Skeletal muscle tissue (tissue), 4 donors: Measurements from ENCODE around the gene FRMD1. TPM values are rescaled to one million over a fixed set of nuclear protein-coding genes. Genes with fewer than 3 reads are reported as not detected.
A peak's percentile ranks its signal among the peaks of the same experiment; 100 is the strongest.

ENCODE experiments used
- H3K27ac ChIP-seq: one replicate; pipeline ENCODE4 v1.7.0; 2013; ENCODE audit warnings: mild to moderate bottlenecking, low read depth, low read length, inconsistent platforms
- H3K27me3 ChIP-seq, 3 donors: one replicate each; pipeline ENCODE4 v1.7.0; 2013; ENCODE audit warnings: low read length in 3 of 3; ENCODE audit not compliant: control insufficient read depth in 3 of 3, insufficient read depth in 3 of 3
- H3K36me3 ChIP-seq, 3 donors: one replicate each; pipeline ENCODE4 v1.7.0; 2013; ENCODE audit warnings: low read length in 3 of 3; ENCODE audit not compliant: control insufficient read depth in 3 of 3, insufficient read depth in 3 of 3
- H3K4me1 ChIP-seq, 3 donors: one replicate each; pipeline ENCODE4 v1.7.0; 2013; ENCODE audit warnings: low read length in 3 of 3, mild to moderate bottlenecking in 3 of 3; ENCODE audit not compliant: control insufficient read depth in 3 of 3, insufficient read depth in 3 of 3
- H3K4me3 ChIP-seq, 3 donors: one replicate each; pipeline ENCODE4 v1.7.0; 2013; ENCODE audit warnings: low read length in 3 of 3
- H3K9ac ChIP-seq, 3 donors: one replicate each; pipeline ENCODE4 v1.7.0; 2013; ENCODE audit warnings: low read length in 3 of 3, mild to moderate bottlenecking in 3 of 3, moderate library complexity in 2 of 3, low read depth in 1 of 3
- H3K9me3 ChIP-seq, 3 donors: one replicate each; pipeline ENCODE4 v1.7.0; 2013; ENCODE audit warnings: low read length in 3 of 3; ENCODE audit not compliant: control insufficient read depth in 3 of 3
- total RNA-seq: library from RNA; depleted of rRNA; stranded (reverse); fragments of >200 nt; gene quantifications from one replicate; pipeline ENCODE4 v1.2.3, GENCODE V29; 2014
- donor health status: Osteomylitis.

Gene FRMD1
- total RNA-seq, 1 donor from 2014 or later, result not detected

DNA sequence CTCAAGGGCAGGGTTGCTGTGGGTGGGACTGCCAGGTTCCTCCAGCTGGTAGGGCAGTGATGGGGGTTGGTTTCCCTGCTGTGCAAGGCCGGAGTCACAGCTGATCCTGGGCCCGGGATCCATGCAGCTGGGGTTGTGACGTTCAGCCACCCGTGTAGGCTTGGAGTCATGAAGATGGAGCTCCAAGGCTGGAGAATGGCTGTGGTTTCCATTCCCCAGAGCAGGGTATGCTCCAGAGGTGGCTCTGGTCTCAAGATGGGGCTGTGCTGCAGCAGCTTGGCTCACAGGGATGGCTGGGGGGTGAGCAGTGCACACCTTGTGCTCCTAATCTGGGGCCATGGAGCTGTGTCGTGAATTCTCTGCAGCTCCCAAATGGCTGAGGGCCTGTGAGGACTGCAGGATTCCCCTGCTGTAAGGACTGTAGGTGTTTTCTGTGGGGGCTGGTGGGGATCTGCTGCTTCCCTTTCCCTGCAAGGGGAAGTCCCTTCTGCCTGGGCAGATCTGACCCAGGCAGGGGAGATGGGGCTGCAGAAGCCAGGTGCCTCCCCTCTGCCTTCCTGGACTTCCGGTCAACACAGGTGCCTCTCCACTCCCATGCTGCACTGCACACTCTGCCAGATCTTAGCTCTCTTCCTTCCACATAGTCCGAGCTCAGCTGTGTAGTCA is 65.6 kb downstream of the FRMD1 start:
- H3K9me3 ChIP-seq, result peaks cover 0 to 8% (median 0%) of the 10 kb centered on the region in 3 donors
- no peak overlapping the region for H3K9ac ChIP-seq
- H3K36me3 ChIP-seq, result no peaks in the 10 kb centered on the region
- peaks cover 2 to 12% (median 11%) of the 10 kb centered on the region in 3 donors for H3K27me3 ChIP-seq
- H3K4me1 ChIP-seq, result peaks cover 0 to 10% (median 0%) of the 10 kb centered on the region in 3 donors
- no peak overlapping the region for H3K4me3 ChIP-seq
- no peak overlapping the region for H3K27ac ChIP-seq

DNA sequence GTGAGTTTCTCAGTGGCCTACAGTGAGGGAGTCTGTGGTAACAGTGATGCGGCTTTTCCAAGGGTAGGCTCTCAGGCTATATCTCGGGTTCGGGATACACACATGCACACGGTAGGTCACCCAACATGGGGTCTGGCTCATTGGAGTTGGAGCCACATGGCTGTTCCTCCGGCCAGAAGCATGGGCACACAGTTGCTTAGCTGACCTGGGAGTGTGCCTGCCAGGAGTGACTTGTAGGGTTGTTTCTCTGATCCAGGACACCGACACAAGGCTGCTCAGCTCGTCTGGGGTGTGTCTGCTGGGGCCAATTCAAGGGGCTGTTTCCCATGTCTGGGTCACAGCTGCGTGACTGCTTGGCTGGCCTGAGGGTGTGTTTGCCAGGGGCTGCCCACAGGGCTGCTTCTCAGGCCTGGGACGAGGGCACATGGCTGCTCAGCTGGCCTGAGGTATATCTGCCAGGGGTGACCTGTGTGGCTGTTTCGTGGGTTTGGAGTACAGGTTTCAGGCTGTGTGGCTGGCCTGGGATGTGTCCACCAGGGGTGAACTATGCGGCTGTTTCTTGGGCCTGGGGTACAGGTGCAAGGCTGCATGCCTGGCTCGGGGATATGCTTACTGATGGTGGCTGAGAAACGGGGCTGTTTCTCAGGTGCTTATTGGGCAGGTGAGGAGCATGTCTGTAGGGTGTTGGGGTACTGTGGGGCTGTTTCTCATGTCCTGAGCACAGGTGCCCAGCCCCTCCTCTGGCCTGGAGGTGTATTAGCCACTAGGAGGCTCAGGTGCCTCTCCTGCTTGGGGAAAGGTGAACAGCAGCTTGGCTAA is 66.4 kb downstream of the FRMD1 start:
- Histone ChIP-seq H3K9ac (no peak overlapping the region), H3K4me1 (peaks cover 0 to 10% (median 0%) of the 10 kb centered on the region in 3 donors), H3K9me3 (peaks cover 0 to 8% (median 0%) of the 10 kb centered on the region in 3 donors), H3K36me3 (no peaks in the 10 kb centered on the region), H3K27ac (no peak overlapping the region), H3K27me3 (peaks cover 2 to 12% (median 11%) of the 10 kb centered on the region in 3 donors), H3K4me3 (no peak overlapping the region)

DNA sequence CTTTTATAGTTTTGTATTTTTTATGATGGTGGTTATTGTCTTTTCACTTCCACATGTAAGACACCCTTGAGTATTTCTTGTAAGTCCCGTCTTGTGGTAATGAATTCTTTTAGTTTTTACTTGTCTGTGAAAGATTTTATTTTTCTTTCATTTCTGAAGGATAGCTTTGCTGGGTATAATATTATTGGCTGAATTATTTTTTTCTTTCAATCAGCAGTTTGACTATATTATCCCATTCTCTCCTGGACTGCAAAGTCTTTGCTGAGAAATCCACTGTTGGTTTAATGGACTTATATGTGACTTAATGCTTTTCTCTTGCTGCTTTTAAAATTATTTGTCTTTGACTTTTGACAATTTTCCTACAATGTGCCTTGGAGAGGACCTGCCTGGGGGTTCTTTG is 67.7 kb downstream of the FRMD1 start:
- H3K9me3 ChIP-seq, result peaks cover 0 to 8% (median 0%) of the 10 kb centered on the region in 3 donors
- no peak overlapping the region for H3K4me3 ChIP-seq
- H3K9ac ChIP-seq, result no peak overlapping the region

DNA sequence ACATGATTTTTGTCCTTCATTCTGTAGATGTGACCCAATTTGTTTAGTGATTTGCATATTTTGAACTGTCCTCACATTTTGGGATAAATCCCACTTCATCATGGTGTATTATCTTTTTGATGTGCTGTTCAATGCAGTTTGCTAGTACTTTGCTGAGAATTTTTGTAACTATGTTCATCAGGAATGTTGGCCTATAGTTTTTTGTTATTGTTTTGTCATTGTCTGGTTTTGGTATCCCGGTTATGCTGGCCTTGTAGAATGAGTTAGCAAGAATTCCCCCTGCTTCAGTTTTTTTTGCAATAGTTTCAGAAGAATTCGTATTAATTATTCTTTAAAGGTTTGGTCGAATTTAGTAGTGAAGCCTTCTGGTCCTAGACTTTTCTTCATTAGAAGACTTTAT is 69.7 kb downstream of the FRMD1 start:
- H3K36me3 ChIP-seq, result no peaks in the 10 kb centered on the region
- H3K4me3 ChIP-seq, result no peak overlapping the region

More for the DNA sequence above, 67.7 kb downstream of the FRMD1 start:
- Histone ChIP-seq H3K27ac (no peak overlapping the region), H3K27me3 (peaks cover 0 to 5% (median 2%) of the 10 kb centered on the region in 3 donors), H3K4me1 (peaks cover 0 to 10% (median 0%) of the 10 kb centered on the region in 3 donors), H3K36me3 (no peaks in the 10 kb centered on the region)

DNA sequence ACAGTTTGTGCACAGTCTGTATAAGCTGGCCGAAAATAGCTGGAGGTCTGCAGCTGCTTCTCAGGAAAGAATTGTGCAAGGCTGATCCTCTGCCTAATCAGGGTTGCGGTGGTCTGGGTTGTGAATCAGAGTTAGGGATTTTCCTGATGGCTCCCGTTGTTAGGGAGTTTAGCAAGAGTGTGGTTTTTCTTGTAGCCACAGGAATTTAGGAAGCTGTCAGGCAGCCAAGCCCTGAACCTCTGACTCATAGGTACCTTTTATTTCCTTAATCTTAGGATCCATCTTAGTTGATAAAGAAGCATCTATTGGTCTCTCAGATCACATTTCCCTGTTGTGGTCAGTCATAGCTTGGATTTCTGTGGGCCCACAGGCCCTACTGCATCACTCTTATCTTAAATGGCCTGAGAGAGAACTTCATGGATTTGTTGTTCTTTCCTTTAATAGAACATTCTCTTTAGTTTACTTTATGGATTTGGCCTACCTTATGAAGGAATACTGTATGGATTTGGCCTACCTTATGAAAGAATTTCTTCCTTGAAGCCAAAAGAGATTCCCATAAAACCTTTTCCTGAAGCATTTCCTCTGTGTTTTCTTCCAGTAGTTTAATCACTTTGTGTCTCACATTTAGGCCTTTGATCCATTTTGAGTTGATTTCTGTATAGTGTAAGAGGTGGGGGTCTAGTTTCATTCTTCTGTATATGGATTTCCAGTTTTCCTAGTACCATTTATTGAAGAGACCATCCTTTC is 71.2 kb downstream of the FRMD1 start:
- peaks cover 0 to 8% (median 0%) of the 10 kb centered on the region in 3 donors for H3K9me3 ChIP-seq
- peaks cover 0 to 3% (median 0%) of the 10 kb centered on the region in 3 donors for H3K4me1 ChIP-seq
- H3K4me3 ChIP-seq, result no peak overlapping the region
- H3K36me3 ChIP-seq, result no peaks in the 10 kb centered on the region
- H3K27ac ChIP-seq, result peak overlapping the region; percentile 3
- H3K9ac ChIP-seq, result no peak overlapping the region
- peaks cover 0 to 8% (median 6%) of the 10 kb centered on the region in 3 donors for H3K27me3 ChIP-seq

More for the DNA sequence above, 69.7 kb downstream of the FRMD1 start:
- Histone ChIP-seq H3K27me3 (peaks cover 0 to 8% (median 4%) of the 10 kb centered on the region in 3 donors), H3K9me3 (peaks cover 0 to 8% (median 0%) of the 10 kb centered on the region in 3 donors), H3K27ac (no peak overlapping the region), H3K9ac (no peak overlapping the region), H3K4me1 (peaks cover 0 to under 1% (median 0%) of the 10 kb centered on the region in 3 donors)

DNA sequence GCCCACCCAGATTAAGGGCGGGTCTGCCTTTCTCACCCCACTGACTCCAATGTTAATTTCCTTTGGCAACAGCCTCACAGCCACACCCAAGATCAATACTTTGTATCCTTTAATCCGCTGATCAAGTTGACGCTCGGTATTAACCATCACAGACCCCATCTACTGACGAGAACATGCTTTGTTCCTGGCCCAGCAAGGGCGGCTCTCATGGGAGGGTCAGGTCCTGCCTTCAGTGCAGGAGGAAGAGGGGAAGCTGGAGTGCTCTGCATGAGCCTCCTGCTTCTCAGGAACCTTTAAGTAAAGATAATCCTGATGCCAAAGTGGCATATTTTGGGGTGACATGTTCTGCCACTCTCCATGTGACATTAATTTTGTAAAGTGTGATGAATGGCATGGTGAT is 73.2 kb downstream of the FRMD1 start:
- Histone ChIP-seq H3K4me3 (no peak overlapping the region), H3K9me3 (peaks cover 0 to 5% (median 0%) of the 10 kb centered on the region in 3 donors), H3K36me3 (no peaks in the 10 kb centered on the region), H3K9ac (no peak overlapping the region), H3K27me3 (peaks cover 0 to 6% (median 5%) of the 10 kb centered on the region in 3 donors), H3K4me1 (peaks cover 0 to 3% (median 0%) of the 10 kb centered on the region in 3 donors), H3K27ac (no peak overlapping the region)

DNA sequence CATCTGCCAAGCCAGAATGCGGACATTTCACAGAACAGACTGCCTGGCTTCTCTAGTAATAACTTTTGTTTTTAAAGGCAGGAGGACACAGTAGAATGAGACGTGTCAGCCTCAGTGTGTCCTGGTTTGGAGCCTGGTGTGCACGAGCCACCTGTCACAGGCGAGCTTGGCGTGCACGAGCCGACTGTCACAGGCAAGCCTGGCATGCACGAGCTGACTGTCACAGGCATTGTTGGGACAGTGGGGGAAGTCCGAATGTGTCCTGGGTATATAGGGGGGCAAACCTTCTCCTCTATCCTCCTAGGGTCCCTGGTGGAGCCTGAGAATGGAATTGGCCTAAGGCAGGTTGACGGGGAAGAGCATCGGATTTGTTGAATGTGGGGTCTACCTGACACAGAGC is 74.1 kb downstream of the FRMD1 start:
- H3K9me3 ChIP-seq, result no peaks in the 10 kb centered on the region
- H3K4me1 ChIP-seq, result peaks cover 0 to 3% (median 0%) of the 10 kb centered on the region in 3 donors
- H3K27me3 ChIP-seq, result peaks cover 0 to 7% (median 6%) of the 10 kb centered on the region in 3 donors
- no peaks in the 10 kb centered on the region for H3K36me3 ChIP-seq
- H3K27ac ChIP-seq, result no peak overlapping the region
- no peak overlapping the region for H3K4me3 ChIP-seq
- H3K9ac ChIP-seq, result no peak overlapping the region

DNA sequence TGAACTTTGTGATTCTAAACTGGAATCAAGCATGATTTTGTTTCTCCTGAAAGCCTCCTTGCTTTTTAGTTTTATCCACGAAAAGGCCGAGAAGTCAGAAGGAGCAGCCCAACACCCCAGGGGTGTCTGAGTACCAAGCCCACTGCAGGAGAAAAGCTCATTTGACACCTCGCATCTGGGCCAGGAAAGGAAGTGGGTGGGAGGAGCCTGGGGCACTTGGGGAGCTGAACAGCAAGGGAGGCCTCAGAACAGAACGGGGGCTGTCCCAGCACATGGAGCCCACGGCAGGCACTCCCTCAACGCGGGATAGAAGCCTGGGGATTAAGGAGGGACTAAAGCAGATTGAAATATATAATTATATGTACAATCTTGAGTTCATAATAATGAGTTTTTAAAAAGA is 75.0 kb downstream of the FRMD1 start:
- Histone ChIP-seq H3K27me3 (peaks cover 0 to 12% (median 6%) of the 10 kb centered on the region in 3 donors), H3K9me3 (no peaks in the 10 kb centered on the region), H3K9ac (no peak overlapping the region), H3K4me3 (no peak overlapping the region), H3K27ac (peak overlapping the region; percentile 2), H3K36me3 (no peaks in the 10 kb centered on the region), H3K4me1 (peaks cover 0 to 3% (median 0%) of the 10 kb centered on the region in 3 donors)
